Measurements from ENCODE around the gene NAT9. TPM values are rescaled to one million over a fixed set of nuclear protein-coding genes. Genes with fewer than 3 reads are reported as not detected.

The NAT9 gene
- total and polyA plus RNA-seq, 4 experiments from 2014 or later = 11.9 to 70.3 (median 39.6) TPM

GRCh38 chr17:74818291-74818938 is 42.3 kb upstream of the NAT9 start:
- intact Hi-C loops (cut with micrococcal nuclease) = no loop called here
- ChIA-PET POLR2A (ENCODE audit: partially characterized antibody) (no interaction called here), CTCF (ENCODE audit: partially characterized antibody) (no interaction called here)
- peaks cover 26% of the 10 kb centered on the region for H3K36me3 ChIP-seq (ENCODE audit: insufficient read depth, low read length)
- no peak overlapping the region for H3K27ac ChIP-seq (ENCODE audit: low read depth, low read length)
- Mint-ChIP-seq H3K36me3 (peaks cover 52 to 53% of the 10 kb centered on the region in 2 donors), H3K27ac (no peak overlapping the region), H3K27me3 (no peaks in the 10 kb centered on the region), H3K4me3 (no peak overlapping the region), H3K9me3 (no peaks in the 10 kb centered on the region), H3K4me1 (peaks cover 0 to 2% (median 0%) of the 10 kb centered on the region in 4 donors)
- no peaks in the 10 kb centered on the region for H3K27me3 ChIP-seq (ENCODE audit: insufficient read depth, low read length)
- no peak for DNase-seq
- H3K4me1 ChIP-seq (ENCODE audit: insufficient read depth, low read length) = no peaks in the 10 kb centered on the region
- H3K4me3 ChIP-seq (ENCODE audit: low read length in 2 of 2) = no peak overlapping the region
- H3K9me3 ChIP-seq (ENCODE audit: control insufficient read depth in 1 of 2, low read length in 2 of 2) = no peaks in the 10 kb centered on the region

DNA sequence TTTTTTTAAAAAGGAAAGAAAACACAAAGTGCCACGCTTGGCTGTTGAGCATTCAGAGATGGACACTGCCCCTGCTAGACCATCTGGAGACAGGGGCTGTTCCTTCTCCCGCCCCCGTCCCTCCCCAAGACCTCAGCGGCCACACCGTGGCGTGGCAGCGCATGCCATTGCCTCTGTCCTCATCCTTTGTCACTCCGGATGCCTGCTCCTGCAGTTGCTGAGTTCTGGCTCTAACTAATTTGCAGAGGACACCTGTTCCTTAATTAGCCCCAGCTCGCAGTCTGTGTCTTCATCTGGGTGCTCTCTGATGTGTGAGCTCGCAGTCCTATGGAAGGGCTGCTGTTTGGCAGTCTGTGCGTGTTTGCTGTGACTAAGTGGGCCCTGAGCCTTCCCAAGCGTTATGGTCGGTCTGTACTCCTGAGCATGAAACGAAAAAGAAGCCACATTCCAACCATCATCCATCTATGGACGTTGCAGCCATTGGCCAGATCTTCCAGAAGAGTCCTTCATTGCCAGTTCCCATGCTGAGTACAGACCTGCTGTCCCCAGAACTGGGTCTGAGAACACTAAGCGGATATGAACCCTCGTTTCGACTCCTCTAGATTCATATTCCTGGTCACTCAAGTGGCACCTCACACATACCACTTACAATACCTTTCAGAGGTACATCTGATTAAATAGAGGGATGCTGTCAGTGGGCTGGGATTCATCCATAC is 40.9 kb upstream of the NAT9 start:
- H3K27ac ChIP-seq (ENCODE audit: low read depth, low read length) = no peak overlapping the region
- no peaks in the 10 kb centered on the region for H3K27me3 ChIP-seq (ENCODE audit: insufficient read depth, low read length)
- Mint-ChIP-seq H3K4me1 (peaks cover 0 to 2% (median 0%) of the 10 kb centered on the region in 4 donors), H3K36me3 (peaks cover 51 to 62% of the 10 kb centered on the region in 2 donors), H3K4me3 (no peak overlapping the region), H3K9me3 (no peaks in the 10 kb centered on the region), H3K27me3 (no peaks in the 10 kb centered on the region), H3K27ac (peak overlapping the region in 1 of 7 donors; percentile 53)
- DNase-seq = no peak
- CTCF ChIA-PET (ENCODE audit: partially characterized antibody) = interaction anchor here (1.1 kb wide), 1 partner anchor 25 kb away, joined by 4 read pairs; no protein-coding TSS in a partner anchor
- H3K4me3 ChIP-seq (ENCODE audit: low read length in 2 of 2) = no peak overlapping the region
- H3K4me1 ChIP-seq (ENCODE audit: insufficient read depth, low read length) = no peaks in the 10 kb centered on the region
- intact Hi-C loops (cut with micrococcal nuclease) = no loop called here
- POLR2A ChIA-PET (ENCODE audit: partially characterized antibody) = interaction anchor here (0.7 kb wide), 1 partner anchor 717 kb away, joined by 6 read pairs; no protein-coding TSS in a partner anchor
- no peaks in the 10 kb centered on the region for H3K9me3 ChIP-seq (ENCODE audit: control insufficient read depth in 1 of 2, low read length in 2 of 2)
- H3K36me3 ChIP-seq (ENCODE audit: insufficient read depth, low read length) = peaks cover 34% of the 10 kb centered on the region

DNA sequence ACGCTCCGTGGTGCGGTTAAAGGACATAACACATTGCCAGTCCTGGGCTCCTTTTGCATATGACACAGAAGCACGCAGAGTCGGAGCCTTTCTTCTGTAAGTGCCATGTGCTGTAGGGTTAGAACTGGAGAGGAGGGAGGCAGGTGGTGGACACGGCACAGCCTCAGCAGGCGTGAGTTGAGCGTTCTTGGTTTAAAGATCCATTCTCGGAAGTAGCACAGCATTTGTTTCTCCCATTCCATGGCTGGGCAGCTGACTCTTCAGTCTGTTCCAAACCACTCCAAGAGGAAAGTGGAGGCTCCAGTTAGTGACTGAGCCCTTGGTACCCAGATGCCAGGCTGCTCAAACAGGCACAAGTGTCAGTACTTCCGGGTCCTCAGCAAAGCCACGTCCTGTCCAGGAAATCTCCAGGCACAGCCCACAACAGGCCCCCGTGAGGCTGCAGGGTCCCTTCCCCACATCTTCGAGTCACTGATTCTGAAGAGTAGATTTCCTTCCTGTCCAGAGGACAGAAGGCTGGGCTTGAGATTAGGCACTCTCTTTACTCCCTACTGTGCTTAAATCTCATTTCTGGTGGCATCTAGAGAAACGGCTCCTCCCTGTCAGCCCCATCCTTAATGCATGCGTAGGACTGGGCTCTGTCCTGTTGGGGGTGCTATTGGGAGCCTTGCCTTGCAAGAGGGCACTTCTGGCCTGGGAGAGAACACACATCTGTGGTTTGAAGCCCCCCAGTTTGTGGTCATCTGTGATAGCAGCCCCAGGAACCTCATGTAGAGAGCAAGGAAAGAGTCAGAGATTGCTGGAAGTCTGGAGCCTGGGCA is 39.6 kb upstream of the NAT9 start:
- ChIA-PET CTCF (ENCODE audit: partially characterized antibody) (interaction anchor here (1.1 to 1.2 kb wide), 2 partner anchors 24 to 158 kb away, joined by 3 to 4 read pairs; no protein-coding TSS in a partner anchor), POLR2A (ENCODE audit: partially characterized antibody) (no interaction called here)

DNA sequence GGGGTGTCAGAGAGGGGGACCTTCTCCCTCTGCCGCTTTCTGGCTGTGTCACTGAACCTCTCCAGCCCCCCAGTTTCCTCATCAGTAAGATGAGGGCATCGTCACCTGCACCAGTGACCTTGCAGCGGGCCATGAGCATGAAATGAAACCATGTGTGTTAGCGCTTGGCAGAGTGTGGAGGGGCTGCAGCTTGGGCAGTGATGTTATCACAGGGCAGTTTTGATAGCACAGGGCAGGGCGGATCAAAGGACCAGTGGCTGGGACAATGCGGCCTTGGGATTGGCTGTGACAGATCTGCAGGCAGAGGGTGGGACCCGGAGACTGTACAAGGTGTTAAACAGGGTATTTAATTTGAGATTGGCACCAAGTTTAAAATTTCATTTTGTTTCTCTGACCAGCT is 38.9 kb upstream of the NAT9 start:
- H3K4me1 ChIP-seq (ENCODE audit: insufficient read depth, low read length) = no peaks in the 10 kb centered on the region
- H3K27ac ChIP-seq (ENCODE audit: low read depth, low read length) = no peak overlapping the region
- Mint-ChIP-seq H3K27me3 (no peaks in the 10 kb centered on the region), H3K4me1 (peaks cover 0 to 2% (median 2%) of the 10 kb centered on the region in 4 donors), H3K36me3 (peaks cover 55 to 57% of the 10 kb centered on the region in 2 donors), H3K9me3 (no peaks in the 10 kb centered on the region), H3K4me3 (no peak overlapping the region), H3K27ac (peak overlapping the region in 1 of 7 donors; percentile 63)
- peaks cover 15% of the 10 kb centered on the region for H3K36me3 ChIP-seq (ENCODE audit: insufficient read depth, low read length)
- intact Hi-C loops (cut with micrococcal nuclease) = no loop called here
- no peak overlapping the region for H3K4me3 ChIP-seq (ENCODE audit: low read length in 2 of 2)
- POLR2A ChIA-PET (ENCODE audit: partially characterized antibody) = no interaction called here
- no peaks in the 10 kb centered on the region for H3K27me3 ChIP-seq (ENCODE audit: insufficient read depth, low read length)
- no peak for DNase-seq
- CTCF ChIA-PET (ENCODE audit: partially characterized antibody) = interaction anchor here (1.2 kb wide), 1 partner anchor 157 kb away, joined by 3 read pairs; no protein-coding TSS in a partner anchor
- H3K9me3 ChIP-seq (ENCODE audit: control insufficient read depth in 1 of 2, low read length in 2 of 2) = no peaks in the 10 kb centered on the region

More for the DNA sequence above, 39.6 kb upstream of the NAT9 start:
- Histone ChIP-seq H3K9me3 (ENCODE audit: control insufficient read depth in 1 of 2, low read length in 2 of 2) (no peaks in the 10 kb centered on the region), H3K4me3 (ENCODE audit: low read length in 2 of 2) (no peak overlapping the region), H3K36me3 (ENCODE audit: insufficient read depth, low read length) (peaks cover 22% of the 10 kb centered on the region), H3K4me1 (ENCODE audit: insufficient read depth, low read length) (no peaks in the 10 kb centered on the region), H3K27me3 (ENCODE audit: insufficient read depth, low read length) (no peaks in the 10 kb centered on the region), H3K27ac (ENCODE audit: low read depth, low read length) (no peak overlapping the region)
- H3K27ac Mint-ChIP-seq = peak overlapping the region in 1 of 7 donors; percentile 66
- peaks cover 52 to 55% of the 10 kb centered on the region in 2 donors for H3K36me3 Mint-ChIP-seq
- intact Hi-C loops (cut with micrococcal nuclease) = no loop called here
- no peaks in the 10 kb centered on the region for H3K27me3 Mint-ChIP-seq
- peaks cover 0 to 2% (median under 1%) of the 10 kb centered on the region in 4 donors for H3K4me1 Mint-ChIP-seq
- H3K9me3 Mint-ChIP-seq = no peaks in the 10 kb centered on the region
- H3K4me3 Mint-ChIP-seq = no peak overlapping the region
- no peak for DNase-seq

- Histone ChIP-seq H3K9me3 (ENCODE audit: control insufficient read depth in 1 of 2, low read length in 2 of 2) (no peaks in the 10 kb centered on the region), H3K4me1 (ENCODE audit: insufficient read depth, low read length) (no peaks in the 10 kb centered on the region), H3K4me3 (ENCODE audit: low read length in 2 of 2) (no peak overlapping the region), H3K36me3 (ENCODE audit: insufficient read depth, low read length) (peaks cover 9% of the 10 kb centered on the region), H3K27me3 (ENCODE audit: insufficient read depth, low read length) (no peaks in the 10 kb centered on the region), H3K27ac (ENCODE audit: low read depth, low read length) (no peak overlapping the region)
- H3K27me3 Mint-ChIP-seq = no peaks in the 10 kb centered on the region
- no peak overlapping the region for H3K27ac Mint-ChIP-seq
- H3K36me3 Mint-ChIP-seq = peaks cover 54 to 58% of the 10 kb centered on the region in 2 donors
- POLR2A ChIA-PET (ENCODE audit: partially characterized antibody) = no interaction called here
- H3K9me3 Mint-ChIP-seq = no peaks in the 10 kb centered on the region
- intact Hi-C loops (cut with micrococcal nuclease) = no loop called here
- no peak for DNase-seq
- no peak overlapping the region for H3K4me3 Mint-ChIP-seq
- CTCF ChIA-PET (ENCODE audit: partially characterized antibody) = interaction anchor here (1.2 kb wide), 1 partner anchor 157 kb away, joined by 3 read pairs; no protein-coding TSS in a partner anchor
- H3K4me1 Mint-ChIP-seq = peaks cover 0 to 4% (median 2%) of the 10 kb centered on the region in 4 donors
Observed at GRCh38 chr17:74814453-74814852, 38.3 kb upstream of the NAT9 start.

DNA sequence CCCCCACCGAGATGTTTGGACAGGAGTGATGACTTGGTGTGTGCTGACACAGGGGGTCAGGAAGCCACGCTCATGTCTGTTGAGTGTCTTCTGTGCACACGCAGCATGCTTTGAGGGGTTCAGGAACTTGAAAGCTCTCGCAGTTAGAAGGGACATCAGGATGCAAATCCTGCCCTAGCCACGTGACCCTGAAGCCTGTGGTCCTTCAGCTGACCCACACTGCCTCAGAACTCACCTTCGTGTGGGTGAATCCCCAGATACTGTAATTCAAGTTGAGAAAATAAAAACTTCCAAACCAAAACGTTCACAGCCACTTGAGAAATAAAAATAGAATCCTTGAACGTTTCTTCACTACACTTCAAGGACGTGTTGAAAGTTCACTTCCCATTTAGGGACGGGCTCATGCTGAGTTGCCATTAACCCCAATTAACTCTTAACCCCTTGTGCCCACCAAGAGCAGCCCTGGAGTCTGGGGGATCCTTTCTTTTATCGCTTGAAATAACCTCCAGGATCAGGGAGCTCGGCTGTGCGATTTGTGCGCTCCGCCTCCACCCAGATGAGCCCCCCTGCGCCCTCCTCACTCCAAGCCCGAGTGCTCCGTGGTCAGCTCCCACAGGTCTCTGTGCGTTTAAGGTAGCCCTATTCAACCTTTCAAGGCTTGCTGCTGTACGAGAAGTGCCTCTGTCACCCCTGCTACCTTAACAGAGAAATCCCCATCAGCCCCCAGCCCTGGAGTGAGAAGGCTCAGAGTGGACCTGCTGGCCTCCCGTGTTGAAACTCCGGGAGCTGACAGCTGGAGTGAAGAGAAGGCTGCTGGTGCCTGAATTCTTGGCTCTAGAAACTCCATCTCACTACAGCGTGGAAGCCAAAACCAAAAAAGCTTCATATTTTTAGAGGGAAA is 36.2 kb upstream of the NAT9 start:
- Histone ChIP-seq H3K4me3 (ENCODE audit: low read length in 2 of 2) (no peak overlapping the region), H3K36me3 (ENCODE audit: insufficient read depth, low read length) (peaks cover 17% of the 10 kb centered on the region), H3K27ac (ENCODE audit: low read depth, low read length) (no peak overlapping the region), H3K9me3 (ENCODE audit: control insufficient read depth in 1 of 2, low read length in 2 of 2) (no peaks in the 10 kb centered on the region), H3K27me3 (ENCODE audit: insufficient read depth, low read length) (no peaks in the 10 kb centered on the region), H3K4me1 (ENCODE audit: insufficient read depth, low read length) (no peaks in the 10 kb centered on the region)
- H3K9me3 Mint-ChIP-seq = no peaks in the 10 kb centered on the region
- H3K27me3 Mint-ChIP-seq = no peaks in the 10 kb centered on the region
- intact Hi-C loops (cut with micrococcal nuclease) = no loop called here
- DNase-seq = no peak
- peaks cover 0 to 4% (median 2%) of the 10 kb centered on the region in 4 donors for H3K4me1 Mint-ChIP-seq
- ChIA-PET CTCF (ENCODE audit: partially characterized antibody) (interaction anchor here (0.8 to 5.5 kb wide), 2 partner anchors 21 to 155 kb away, joined by 3 to 27 read pairs; no protein-coding TSS in a partner anchor), POLR2A (ENCODE audit: partially characterized antibody) (no interaction called here)
- no peak overlapping the region for H3K27ac Mint-ChIP-seq
- H3K4me3 Mint-ChIP-seq = no peak overlapping the region
- peaks cover 47 to 53% of the 10 kb centered on the region in 2 donors for H3K36me3 Mint-ChIP-seq
